Measurements from ENCODE around the gene GALNT12.

The GALNT12 gene

DNA sequence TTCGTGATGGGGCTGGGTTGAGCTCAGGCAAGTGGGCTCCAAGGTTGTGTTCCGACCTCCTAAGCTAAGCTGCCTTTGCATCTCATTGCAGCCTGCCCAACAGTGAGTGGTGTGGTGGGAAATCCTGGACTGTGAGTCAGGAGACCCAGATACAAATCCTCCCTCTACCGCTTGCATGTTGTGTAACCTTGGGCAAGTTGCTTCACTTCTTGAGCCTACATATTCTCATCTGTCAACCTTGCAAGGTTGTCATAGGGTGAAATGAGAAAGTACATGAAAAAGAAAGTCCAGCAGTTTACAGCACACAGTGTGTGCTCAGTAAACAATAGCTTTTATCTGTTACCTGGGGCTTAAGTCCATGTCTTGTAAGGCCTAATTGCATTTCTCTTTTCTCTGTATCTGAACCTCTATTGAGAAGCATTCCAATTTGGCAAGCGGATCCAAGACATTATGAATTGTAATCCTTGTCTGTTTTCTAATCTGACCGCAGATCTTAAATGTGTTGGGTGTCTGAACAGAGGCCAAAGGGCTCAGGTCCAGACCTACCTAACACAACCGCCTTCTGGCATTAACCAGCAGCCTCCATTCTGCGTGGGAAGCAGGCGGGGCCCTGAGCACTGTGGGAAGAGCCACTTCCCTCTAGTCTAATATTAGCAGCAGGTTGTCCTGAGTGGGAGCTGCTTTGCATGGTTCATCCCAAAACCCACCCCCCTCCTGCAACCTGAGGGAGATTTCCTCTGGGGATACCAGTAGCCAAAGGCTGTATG lies 1.8 kb upstream of the GALNT12 start:
- peaks cover 30% of the 10 kb centered on the region for H3K4me1 ChIP-seq (ENCODE audit: low read length)
- TF ChIP-seq EZH2phosphoT487 (IDR thresholded peaks at IDR 0.05; ENCODE audit: low read depth): no peak
- TF ChIP-seq CTCF (IDR thresholded peaks at IDR 0.05; ENCODE audit: low read depth, low read length): no peak

GRCh38 chr9:98806394-98807035 lies 955 bp upstream of the GALNT12 start:
- peak overlapping the region; percentile 95 for H3K4me2 ChIP-seq (ENCODE audit: low read length)
- no peak overlapping the region for H3K9ac ChIP-seq (ENCODE audit: low read length)
- H3K27me3 ChIP-seq (ENCODE audit: low read depth, low read length): peaks cover 27% of the 10 kb centered on the region
- no peaks in the 10 kb centered on the region for H4K20me1 ChIP-seq (ENCODE audit: insufficient read depth, low read length)
- no peak overlapping the region; the same call in 1 of the 2 replicates for H3K4me3 ChIP-seq (ENCODE audit: low read length)
- H3K36me3 ChIP-seq (replicated peaks; ENCODE audit: low read depth, low read length): no peaks in the 10 kb centered on the region
- H3K79me2 ChIP-seq (ENCODE audit: low read length): no peaks in the 10 kb centered on the region
- no peak overlapping the region for H3K27ac ChIP-seq (ENCODE audit: low read length)
- H2AFZ ChIP-seq (ENCODE audit: low read depth, low read length): peak overlapping the region; percentile 100
- no peaks in the 10 kb centered on the region for H3K9me3 ChIP-seq (ENCODE audit: insufficient read depth, low read length)
- H3K4me1 ChIP-seq (ENCODE audit: low read length): peaks cover 38% of the 10 kb centered on the region
- peak; percentile 55 for TF ChIP-seq CTCF (IDR thresholded peaks at IDR 0.05; ENCODE audit: low read depth, low read length)
- no peak for TF ChIP-seq EZH2phosphoT487 (IDR thresholded peaks at IDR 0.05; ENCODE audit: low read depth)

More for the DNA sequence above, 1.8 kb upstream of the GALNT12 start:
- no peaks in the 10 kb centered on the region for H4K20me1 ChIP-seq (ENCODE audit: insufficient read depth, low read length)
- H3K4me3 ChIP-seq (ENCODE audit: low read length): no peak overlapping the region
- no peaks in the 10 kb centered on the region for H3K36me3 ChIP-seq (replicated peaks; ENCODE audit: low read depth, low read length)
- H3K9ac ChIP-seq (ENCODE audit: low read length): no peak overlapping the region
- no peaks in the 10 kb centered on the region for H3K9me3 ChIP-seq (ENCODE audit: insufficient read depth, low read length)
- no peaks in the 10 kb centered on the region for H3K79me2 ChIP-seq (ENCODE audit: low read length)
- peaks cover 27% of the 10 kb centered on the region for H3K27me3 ChIP-seq (ENCODE audit: low read depth, low read length)
- no peak overlapping the region for H3K27ac ChIP-seq (ENCODE audit: low read length)
- H2AFZ ChIP-seq (ENCODE audit: low read depth, low read length): no peak overlapping the region
- no peak overlapping the region for H3K4me2 ChIP-seq (ENCODE audit: low read length)

DNA sequence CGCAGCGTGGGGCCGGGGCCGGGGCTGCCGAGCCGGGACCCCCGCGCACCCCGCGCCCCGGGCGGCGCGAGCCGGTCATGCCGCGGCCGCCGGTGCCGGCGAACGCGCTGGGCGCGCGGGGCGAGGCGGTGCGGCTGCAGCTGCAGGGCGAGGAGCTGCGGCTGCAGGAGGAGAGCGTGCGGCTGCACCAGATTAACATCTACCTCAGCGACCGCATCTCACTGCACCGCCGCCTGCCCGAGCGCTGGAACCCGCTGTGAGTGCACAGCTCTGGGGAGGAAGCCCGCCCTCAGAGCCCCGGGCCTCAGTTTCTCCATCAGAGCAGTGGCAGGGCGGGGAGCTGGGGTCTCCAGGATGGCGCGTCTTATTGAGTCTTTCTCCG lies 335 bp downstream of the GALNT12 start:
- TF ChIP-seq EZH2phosphoT487 (IDR thresholded peaks at IDR 0.05; ENCODE audit: low read depth): no peak
- TF ChIP-seq CTCF (IDR thresholded peaks at IDR 0.05; ENCODE audit: low read depth, low read length): no peak
- Histone ChIP-seq H3K27me3 (ENCODE audit: low read depth, low read length) (peaks cover 27% of the 10 kb centered on the region), H3K4me2 (ENCODE audit: low read length) (peak overlapping the region; percentile 97), H3K4me1 (ENCODE audit: low read length) (peaks cover 34% of the 10 kb centered on the region), H3K9me3 (ENCODE audit: insufficient read depth, low read length) (no peaks in the 10 kb centered on the region), H4K20me1 (ENCODE audit: insufficient read depth, low read length) (no peaks in the 10 kb centered on the region), H3K79me2 (ENCODE audit: low read length) (no peaks in the 10 kb centered on the region), H2AFZ (ENCODE audit: low read depth, low read length) (peak overlapping the region; percentile 64; the same call in 1 of the 2 replicates), H3K4me3 (ENCODE audit: low read length) (peak overlapping the region; percentile 98), H3K9ac (ENCODE audit: low read length) (peak overlapping the region; percentile 73), H3K36me3 (replicated peaks; ENCODE audit: low read depth, low read length) (no peaks in the 10 kb centered on the region), H3K27ac (ENCODE audit: low read length) (no peak overlapping the region)

DNA sequence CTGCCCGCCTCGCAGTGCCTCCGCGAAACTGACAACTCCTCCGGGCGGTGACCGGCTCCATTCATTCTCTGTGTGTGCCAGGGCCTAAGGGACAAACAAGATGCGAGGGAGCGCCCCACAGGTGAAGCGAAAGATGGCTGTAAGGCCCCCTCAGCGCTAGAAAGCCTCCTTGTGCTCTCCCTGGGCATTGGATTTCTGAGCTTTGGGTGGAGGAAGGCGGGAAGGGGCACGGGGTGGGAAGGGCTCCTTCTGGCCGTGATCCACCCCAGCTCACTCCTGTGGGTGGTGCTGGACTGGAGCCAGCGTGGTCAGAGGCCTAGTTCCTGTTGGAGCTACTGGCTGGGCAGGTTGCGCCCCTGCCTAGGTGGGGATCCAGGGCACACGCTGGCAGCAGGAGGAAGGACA lies 943 bp downstream of the GALNT12 start:
- H3K9me3 ChIP-seq (ENCODE audit: insufficient read depth, low read length): no peaks in the 10 kb centered on the region
- H3K9ac ChIP-seq (ENCODE audit: low read length): peak overlapping the region; percentile 73
- no peaks in the 10 kb centered on the region for H3K79me2 ChIP-seq (ENCODE audit: low read length)
- peak overlapping the region; percentile 64 for H2AFZ ChIP-seq (ENCODE audit: low read depth, low read length)
- H3K36me3 ChIP-seq (replicated peaks; ENCODE audit: low read depth, low read length): no peaks in the 10 kb centered on the region
- H4K20me1 ChIP-seq (ENCODE audit: insufficient read depth, low read length): no peaks in the 10 kb centered on the region
- peak overlapping the region; percentile 97 for H3K4me2 ChIP-seq (ENCODE audit: low read length)
- H3K4me1 ChIP-seq (ENCODE audit: low read length): peaks cover 30% of the 10 kb centered on the region
- no peak for TF ChIP-seq CTCF (IDR thresholded peaks at IDR 0.05; ENCODE audit: low read depth, low read length)
- TF ChIP-seq EZH2phosphoT487 (IDR thresholded peaks at IDR 0.05; ENCODE audit: low read depth): no peak
- peak overlapping the region; percentile 98 for H3K4me3 ChIP-seq (ENCODE audit: low read length)
- H3K27me3 ChIP-seq (ENCODE audit: low read depth, low read length): peaks cover 23% of the 10 kb centered on the region
- H3K27ac ChIP-seq (ENCODE audit: low read length): no peak overlapping the region
